RWPE2 (cell line): ENCODE results near the gene TBK1.

Source experiments
- ATAC-seq: fragments of 200-7000 bp; cut with Tn5 transposase; 3 replicates; pipeline ENCODE4 v1.9.1; 2021; ENCODE audit warnings: low read depth
- DNase-seq: peaks from one replicate; pipeline ENCODE4 v3.0.0-alpha.2; 2020; ENCODE audit warnings: low spot score
- H3K27ac ChIP-seq: fragments of 450-650 bp; 2 replicates; pipeline ENCODE4 v1.5.1; 2017; ENCODE audit warnings: mild to moderate bottlenecking; ENCODE audit not compliant: poor library complexity, severe bottlenecking
- H3K27me3 ChIP-seq: fragments of 250-450 bp; sonication (Bioruptor Pico); 2 replicates; pipeline ENCODE4 v1.5.1; 2021; ENCODE audit warnings: mild to moderate bottlenecking, moderate library complexity; ENCODE audit not compliant: insufficient read depth, poor library complexity, severe bottlenecking
- H3K36me3 ChIP-seq: fragments of 250-450 bp; sonication (Bioruptor Pico); 2 replicates; pipeline ENCODE4 v1.5.1; 2020; ENCODE audit warnings: low read depth, mild to moderate bottlenecking, moderate library complexity
- H3K4me1 ChIP-seq: fragments of 250-450 bp; sonication (Bioruptor Pico); 2 replicates; pipeline ENCODE4 v1.5.1; 2021; ENCODE audit warnings: mild to moderate bottlenecking, moderate library complexity; ENCODE audit not compliant: insufficient read depth, poor library complexity, severe bottlenecking
- H3K4me3 ChIP-seq: fragments of 250-450 bp; sonication (Bioruptor Pico); 2 replicates; pipeline ENCODE4 v1.5.1; 2021; ENCODE audit warnings: mild to moderate bottlenecking, moderate library complexity; ENCODE audit not compliant: severe bottlenecking
- H3K9me3 ChIP-seq: fragments of 250-450 bp; sonication (Bioruptor Pico); 2 replicates; pipeline ENCODE4 v1.5.1; 2021; ENCODE audit warnings: mild to moderate bottlenecking, moderate library complexity; ENCODE audit not compliant: severe bottlenecking
- CTCF ChIP-seq: fragments of 450-650 bp; IDR thresholded peaks from one replicate; pipeline ENCODE4 v1.5.1; 2017; ENCODE audit warnings: mild to moderate bottlenecking, moderate library complexity; ENCODE audit not compliant: poor library complexity, severe bottlenecking

TBK1 gene

GRCh38 chr12:64407342-64408223, 44.3 kb upstream of the TBK1 start:
- H3K4me1 ChIP-seq, result peaks cover 23% of the 10 kb centered on the region
- ATAC-seq (no peak), DNase-seq (no peak)
- H3K27me3 ChIP-seq, result no peaks in the 10 kb centered on the region
- H3K27ac ChIP-seq, result no peak overlapping the region
- H3K36me3 ChIP-seq, result peaks cover 73% of the 10 kb centered on the region
- H3K9me3 ChIP-seq, result no peaks in the 10 kb centered on the region
- no peak for TF ChIP-seq CTCF
- H3K4me3 ChIP-seq, result no peak overlapping the region

DNA sequence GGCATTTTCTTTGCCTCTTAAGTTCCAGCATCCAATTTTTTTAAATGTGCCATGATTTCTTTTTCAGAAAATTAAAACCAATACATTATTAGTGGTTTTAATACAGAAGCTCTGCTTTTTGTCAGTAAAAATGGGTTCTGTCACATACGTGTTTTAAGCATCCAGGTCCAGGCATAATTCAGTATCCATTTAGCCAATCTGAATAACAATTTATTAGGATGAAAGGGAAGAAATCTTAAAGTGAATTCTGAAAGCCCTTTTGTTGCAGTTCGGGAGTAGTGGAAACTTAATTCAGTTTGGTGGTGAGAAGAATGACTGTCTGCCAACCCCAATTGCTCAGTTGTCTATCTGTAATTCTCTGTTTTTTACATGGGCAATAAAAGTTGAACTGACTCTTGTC, 40.5 kb upstream of the TBK1 start:
- TF ChIP-seq CTCF, result no peak
- peaks cover 98% of the 10 kb centered on the region for H3K36me3 ChIP-seq
- ATAC-seq (no peak), DNase-seq (no peak)
- H3K27ac ChIP-seq, result no peak overlapping the region
- no peaks in the 10 kb centered on the region for H3K27me3 ChIP-seq
- no peak overlapping the region for H3K4me3 ChIP-seq
- peaks cover 13% of the 10 kb centered on the region for H3K4me1 ChIP-seq
- no peaks in the 10 kb centered on the region for H3K9me3 ChIP-seq

- Histone ChIP-seq H3K4me3 (no peak overlapping the region), H3K36me3 (peaks cover 99% of the 10 kb centered on the region), H3K9me3 (no peaks in the 10 kb centered on the region), H3K4me1 (peaks cover 9% of the 10 kb centered on the region), H3K27ac (no peak overlapping the region), H3K27me3 (no peaks in the 10 kb centered on the region)
- ATAC-seq (no peak), DNase-seq (no peak)
- TF ChIP-seq CTCF, result no peak
Observed at GRCh38 chr12:64412459-64412858, 39.5 kb upstream of the TBK1 start.

DNA sequence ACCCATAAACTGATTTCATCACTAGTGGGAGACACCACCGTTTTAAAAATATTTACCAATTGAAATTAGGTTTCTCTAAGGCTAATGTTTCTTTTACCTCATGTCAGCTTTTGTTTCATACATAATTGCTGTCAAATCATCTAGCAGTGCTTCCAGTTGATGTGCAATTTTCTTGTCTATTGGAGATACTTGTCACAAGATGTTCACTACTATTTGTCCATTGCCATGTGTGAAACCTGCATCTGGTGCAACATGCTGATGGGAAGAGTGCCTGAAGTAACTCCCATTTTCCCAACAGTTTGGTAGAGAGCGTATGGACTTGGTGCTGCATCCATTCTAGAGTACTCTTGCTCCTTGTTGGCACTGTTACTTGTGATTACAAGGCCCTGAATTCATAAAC, 38.0 kb upstream of the TBK1 start:
- H3K4me3 ChIP-seq, result no peak overlapping the region
- DNase-seq (no peak), ATAC-seq (no peak)
- no peaks in the 10 kb centered on the region for H3K9me3 ChIP-seq
- TF ChIP-seq CTCF, result no peak
- H3K4me1 ChIP-seq, result peaks cover 9% of the 10 kb centered on the region
- no peaks in the 10 kb centered on the region for H3K27me3 ChIP-seq
- peaks cover 99% of the 10 kb centered on the region for H3K36me3 ChIP-seq
- no peak overlapping the region for H3K27ac ChIP-seq

DNA sequence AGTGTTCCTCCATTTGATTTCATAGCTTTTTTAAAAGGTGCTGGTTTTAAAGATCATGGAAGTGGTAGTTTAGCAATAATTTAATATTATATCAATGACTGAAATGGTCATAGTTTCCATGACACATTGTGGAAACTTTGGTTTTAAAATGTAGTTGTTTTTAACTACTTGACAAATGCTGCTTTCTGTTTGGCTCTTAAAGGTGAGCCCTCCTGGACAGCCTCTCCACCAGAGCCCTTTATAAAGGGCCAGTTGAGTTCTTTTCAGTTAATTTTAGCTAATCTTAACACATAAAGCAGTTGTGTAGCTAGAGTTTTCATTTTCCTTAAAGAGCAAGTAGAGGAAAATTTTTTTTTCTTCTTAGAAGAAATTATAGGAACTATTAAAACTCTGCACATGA, 33.7 kb upstream of the TBK1 start:
- peaks cover 100% of the 10 kb centered on the region for H3K36me3 ChIP-seq

More for the DNA sequence above, 33.7 kb upstream of the TBK1 start:
- Histone ChIP-seq H3K4me3 (no peak overlapping the region), H3K27ac (no peak overlapping the region), H3K4me1 (no peaks in the 10 kb centered on the region), H3K9me3 (no peaks in the 10 kb centered on the region), H3K27me3 (no peaks in the 10 kb centered on the region)
- ATAC-seq (no peak), DNase-seq (no peak)
- no peak for TF ChIP-seq CTCF
